ENCODE results near the gene STARD7.

GRCh38 chr2:96236882-96237281 is 28.3 kb upstream of the STARD7 start:
- TF ChIP-seq CTCF (conservative IDR thresholded peaks at IDR 0.05; ENCODE audit: low read depth in 2 of 2) = no peak
- no peak for TF ChIP-seq CREB1 (CRISPR knock-in tag; IDR thresholded peaks at IDR 0.05; ENCODE audit: low read depth)
- TF ChIP-seq EZH2phosphoT487 (IDR thresholded peaks at IDR 0.05; ENCODE audit: unreplicated experiment) = no peak
- no peak for TF ChIP-seq POLR2AphosphoS5 (IDR thresholded peaks at IDR 0.05; ENCODE audit: low read depth)
- TF ChIP-seq EZH2 (IDR thresholded peaks at IDR 0.05; ENCODE audit: low read depth, unreplicated experiment) = no peak
- no peak for TF ChIP-seq ZNF462 (CRISPR knock-in tag; IDR thresholded peaks at IDR 0.05)
- no peak for TF ChIP-seq STAT1 (IDR thresholded peaks at IDR 0.05; ENCODE audit: unreplicated experiment)
- no peak for TF ChIP-seq REST (IDR thresholded peaks at IDR 0.05; ENCODE audit: unreplicated experiment)
- TF ChIP-seq ETS1 (IDR thresholded peaks at IDR 0.05) = no peak
- TF ChIP-seq JUNB (IDR thresholded peaks at IDR 0.05; ENCODE audit: unreplicated experiment) = no peak
- no peak for TF ChIP-seq ZNF331 (CRISPR knock-in tag; IDR thresholded peaks at IDR 0.05; ENCODE audit: low read depth)
- TF ChIP-seq ZNF114 (CRISPR knock-in tag; IDR thresholded peaks at IDR 0.05) = no peak
